HEK293T (cell line): ENCODE measurements around the gene LRP8.

Experiments
- ARNT ChIP-seq: fragments of 450-650 bp; IDR thresholded peaks from 2 replicates; pipeline ENCODE4 v1.6.1; 2017; ENCODE audit warnings: mild to moderate bottlenecking
- BHLHE40 ChIP-seq: fragments of 450-650 bp; IDR thresholded peaks from 2 replicates; pipeline ENCODE4 v1.6.1; 2016; ENCODE audit warnings: mild to moderate bottlenecking, moderate library complexity, borderline replicate concordance
- ELF4 ChIP-seq: fragments of 450-650 bp; IDR thresholded peaks from 2 replicates; pipeline ENCODE4 v1.6.1; 2017; ENCODE audit warnings: antibody characterized with exemption
- FOXA1 ChIP-seq: fragments of 450-650 bp; IDR thresholded peaks from 2 replicates; pipeline ENCODE4 v1.6.1; 2016; ENCODE audit warnings: mild to moderate bottlenecking
- FOXM1 ChIP-seq: fragments of 450-650 bp; IDR thresholded peaks from 2 replicates; pipeline ENCODE4 v1.6.1; 2017; ENCODE audit warnings: mild to moderate bottlenecking, borderline replicate concordance
- HDGF ChIP-seq: fragments of 450-650 bp; IDR thresholded peaks from 2 replicates; pipeline ENCODE4 v1.6.1; 2017; ENCODE audit warnings: antibody characterized with exemption, borderline replicate concordance
- L3MBTL2 ChIP-seq: fragments of 450-650 bp; conservative IDR thresholded peaks from 2 replicates; pipeline ENCODE4 v1.6.1; 2016; ENCODE audit warnings: mild to moderate bottlenecking
- NFRKB ChIP-seq: fragments of 450-650 bp; IDR thresholded peaks from 2 replicates; pipeline ENCODE4 v1.6.1; 2016; ENCODE audit warnings: mild to moderate bottlenecking, moderate library complexity
- SP1 ChIP-seq: fragments of 450-650 bp; IDR thresholded peaks from 2 replicates; pipeline ENCODE4 v1.6.1; 2017
- TF ChIP-seq, protein P1 (sequence below): fragments of 450-650 bp; IDR thresholded peaks from 2 replicates; pipeline ENCODE4 v1.6.1; 2016

DNA sequence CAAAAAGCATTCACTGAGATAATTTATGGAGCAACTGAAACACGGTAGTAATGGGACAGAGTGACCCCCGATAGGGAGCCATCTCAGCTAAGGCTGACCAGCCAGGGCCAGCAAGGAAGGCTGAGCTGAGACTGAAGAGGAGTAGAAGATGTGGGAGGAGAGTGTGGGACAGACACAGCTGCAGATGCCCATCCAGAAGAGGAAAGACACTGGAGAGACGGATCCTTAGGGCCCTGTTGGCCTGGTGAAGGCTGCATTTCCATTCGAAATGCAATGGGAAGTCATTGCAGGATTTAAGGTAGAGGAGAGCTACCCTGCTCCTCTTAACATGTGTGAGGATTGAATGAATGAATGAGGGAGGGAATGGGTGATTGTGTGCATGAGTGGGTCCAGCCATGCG is 44.0 kb upstream of the LRP8 start:
- TF ChIP-seq L3MBTL2: no peak
- TF ChIP-seq SP1: no peak
- TF ChIP-seq FOXM1: no peak
- no peak for TF ChIP-seq ELF4
- no peak for TF ChIP-seq HDGF
- no peak for TF ChIP-seq ARNT
- no peak for TF ChIP-seq BHLHE40
- no peak for TF ChIP-seq NFRKB
- TF ChIP-seq FOXA1: no peak
- TF ChIP-seq, protein P1, sequence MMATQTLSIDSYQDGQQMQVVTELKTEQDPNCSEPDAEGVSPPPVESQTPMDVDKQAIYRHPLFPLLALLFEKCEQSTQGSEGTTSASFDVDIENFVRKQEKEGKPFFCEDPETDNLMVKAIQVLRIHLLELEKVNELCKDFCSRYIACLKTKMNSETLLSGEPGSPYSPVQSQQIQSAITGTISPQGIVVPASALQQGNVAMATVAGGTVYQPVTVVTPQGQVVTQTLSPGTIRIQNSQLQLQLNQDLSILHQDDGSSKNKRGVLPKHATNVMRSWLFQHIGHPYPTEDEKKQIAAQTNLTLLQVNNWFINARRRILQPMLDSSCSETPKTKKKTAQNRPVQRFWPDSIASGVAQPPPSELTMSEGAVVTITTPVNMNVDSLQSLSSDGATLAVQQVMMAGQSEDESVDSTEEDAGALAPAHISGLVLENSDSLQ: no peak
